ENCODE data around the gene OR51S1. TPM values are rescaled to one million over a fixed set of nuclear protein-coding genes. Genes with fewer than 3 reads are reported as not detected.
"Not testable (repeated sequence)": the region's sequence is repeated elsewhere in the genome, so short reads cannot be mapped to it uniquely, and the experiment has no call there.

Gene OR51S1
- total and polyA plus RNA-seq, 7 donors, result not detected

DNA sequence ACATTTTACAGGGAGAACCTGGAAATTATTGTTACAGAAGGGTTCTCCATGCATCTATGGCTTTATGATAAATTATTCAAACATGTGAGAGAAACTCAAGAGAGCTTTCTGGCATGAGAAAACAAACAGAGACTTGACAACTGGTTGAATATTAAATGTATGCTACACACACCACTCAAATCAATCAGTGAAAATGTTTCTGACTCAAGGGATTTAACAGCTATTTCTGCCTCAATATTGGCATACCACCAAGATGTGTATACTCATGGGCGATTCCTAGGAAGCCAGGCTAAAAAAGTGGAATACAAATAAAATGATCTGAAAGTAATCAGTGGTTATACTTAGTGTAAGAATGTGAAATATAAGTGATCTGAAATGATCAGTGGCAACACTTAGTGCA, 16.8 kb upstream of the OR51S1 start:
- H3K27me3 ChIP-seq (ENCODE audit: insufficient read depth in 3 of 3, low read length in 2 of 3), result no peaks in the 10 kb centered on the region
- intact Hi-C loops (cut with DNase I), result no loop called here
- ATAC-seq, result no peak
- WGBS, 3 donors, result 19 to 36% (median 25%) methylated on average over 1 of the region's 1 CpG
- no peak for DNase-seq
- TF ChIP-seq, protein P1, sequence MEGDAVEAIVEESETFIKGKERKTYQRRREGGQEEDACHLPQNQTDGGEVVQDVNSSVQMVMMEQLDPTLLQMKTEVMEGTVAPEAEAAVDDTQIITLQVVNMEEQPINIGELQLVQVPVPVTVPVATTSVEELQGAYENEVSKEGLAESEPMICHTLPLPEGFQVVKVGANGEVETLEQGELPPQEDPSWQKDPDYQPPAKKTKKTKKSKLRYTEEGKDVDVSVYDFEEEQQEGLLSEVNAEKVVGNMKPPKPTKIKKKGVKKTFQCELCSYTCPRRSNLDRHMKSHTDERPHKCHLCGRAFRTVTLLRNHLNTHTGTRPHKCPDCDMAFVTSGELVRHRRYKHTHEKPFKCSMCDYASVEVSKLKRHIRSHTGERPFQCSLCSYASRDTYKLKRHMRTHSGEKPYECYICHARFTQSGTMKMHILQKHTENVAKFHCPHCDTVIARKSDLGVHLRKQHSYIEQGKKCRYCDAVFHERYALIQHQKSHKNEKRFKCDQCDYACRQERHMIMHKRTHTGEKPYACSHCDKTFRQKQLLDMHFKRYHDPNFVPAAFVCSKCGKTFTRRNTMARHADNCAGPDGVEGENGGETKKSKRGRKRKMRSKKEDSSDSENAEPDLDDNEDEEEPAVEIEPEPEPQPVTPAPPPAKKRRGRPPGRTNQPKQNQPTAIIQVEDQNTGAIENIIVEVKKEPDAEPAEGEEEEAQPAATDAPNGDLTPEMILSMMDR (IDR thresholded peaks at IDR 0.05), result no peak
- no peak overlapping the region for H3K4me3 ChIP-seq
- H3K27ac ChIP-seq, result no peak overlapping the region
- no peaks in the 10 kb centered on the region for H3K4me1 ChIP-seq
- no peaks in the 10 kb centered on the region for H3K36me3 ChIP-seq (ENCODE audit: insufficient read depth in 1 of 2, low read depth in 1 of 2)
- H3K9me3 ChIP-seq, result no peaks in the 10 kb centered on the region

DNA sequence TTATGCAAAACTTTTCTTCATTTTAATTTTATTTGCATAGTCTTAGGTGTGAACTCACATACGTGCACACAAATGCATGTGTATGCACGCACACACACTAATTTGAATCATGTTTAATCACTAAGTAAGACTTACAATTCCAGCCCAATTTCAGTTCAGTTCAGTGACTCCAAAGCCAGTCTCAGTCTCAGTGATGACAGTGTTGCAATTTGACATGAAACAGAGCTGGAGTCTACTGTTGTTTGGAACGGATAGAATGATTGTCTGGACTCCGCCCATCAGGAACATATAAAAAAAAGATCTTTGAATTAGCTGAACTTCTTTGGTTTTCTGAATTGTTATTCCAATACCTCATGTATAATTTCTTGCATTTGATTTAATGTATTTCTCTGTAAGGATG, 14.9 kb upstream of the OR51S1 start:
- 78 to 84% (median 78%) methylated on average over 4 of the region's 4 CpGs for WGBS, 3 donors
- no peak for ATAC-seq
- intact Hi-C loops (cut with DNase I), result no loop called here

DNA sequence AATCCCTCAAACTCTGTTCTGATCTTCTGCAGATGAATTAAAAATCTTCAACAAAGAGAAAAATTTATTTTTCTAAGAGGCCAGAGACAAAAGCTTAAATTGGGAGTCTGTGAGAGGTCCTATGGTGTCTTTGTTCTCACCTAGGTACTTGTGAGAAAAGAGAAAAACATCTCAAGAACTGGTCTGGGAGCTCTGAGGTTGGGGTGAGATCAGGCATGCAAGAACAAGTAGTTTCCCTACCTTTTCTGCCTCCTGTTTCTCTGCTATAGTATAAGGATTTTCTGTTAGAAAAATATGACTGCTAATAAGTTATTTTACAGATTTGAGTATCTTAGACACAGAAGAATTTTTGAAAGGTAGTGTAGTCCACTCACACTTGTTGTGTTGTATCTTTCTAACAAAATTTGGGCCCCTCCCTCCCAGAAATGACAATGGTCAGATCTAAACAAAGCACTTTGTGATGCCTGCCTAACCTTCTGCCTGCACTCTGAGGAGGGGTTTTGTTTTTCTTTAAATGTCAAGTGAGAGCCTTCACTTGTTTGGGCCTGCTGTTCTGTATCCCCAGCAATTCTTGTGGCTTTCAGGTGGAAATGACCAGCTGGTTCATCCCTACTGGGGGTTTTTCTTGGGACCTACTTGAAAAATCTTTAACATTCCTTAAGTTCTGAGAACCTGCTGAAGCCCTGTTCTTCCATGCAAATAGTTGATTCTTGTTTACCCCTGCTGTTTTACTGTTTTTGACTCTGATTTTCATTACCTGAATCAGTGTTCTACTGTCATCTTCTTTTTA, 13.6 kb upstream of the OR51S1 start:
- intact Hi-C loops (cut with DNase I), result no loop called here

More for the DNA sequence above, 14.9 kb upstream of the OR51S1 start:
- Histone ChIP-seq H3K4me3 (no peak overlapping the region), H3K9me3 (no peaks in the 10 kb centered on the region), H3K27ac (no peak overlapping the region), H3K27me3 (ENCODE audit: insufficient read depth in 3 of 3, low read length in 2 of 3) (no peaks in the 10 kb centered on the region), H3K4me1 (no peaks in the 10 kb centered on the region), H3K36me3 (ENCODE audit: insufficient read depth in 1 of 2, low read depth in 1 of 2) (no peaks in the 10 kb centered on the region)
- TF ChIP-seq, protein P1 (IDR thresholded peaks at IDR 0.05), result no peak
- DNase-seq, result no peak

DNA sequence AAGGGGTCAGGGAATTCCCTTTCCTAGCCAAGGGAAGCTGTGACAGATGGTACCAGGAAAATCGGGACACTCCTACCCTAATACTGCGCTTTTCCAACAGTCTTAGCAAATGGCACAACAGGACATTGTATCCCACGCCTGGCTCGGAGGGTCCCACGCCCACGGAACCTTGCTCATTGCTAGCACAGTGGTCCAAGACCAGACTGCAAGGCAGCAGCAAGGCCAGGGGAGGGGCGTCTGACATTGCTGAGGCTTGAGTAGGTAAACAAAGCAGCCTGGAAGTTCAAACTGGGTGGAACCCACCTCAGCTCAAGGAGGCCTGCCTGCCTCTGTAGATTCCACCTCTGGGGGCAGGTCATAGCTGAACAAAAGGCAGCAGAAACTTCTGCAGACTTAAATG, 5.3 kb upstream of the OR51S1 start:
- H3K27ac ChIP-seq; H3K4me3 ChIP-seq; ATAC-seq; H3K27me3 ChIP-seq (ENCODE audit: insufficient read depth in 3 of 3, low read length in 2 of 3); DNase-seq; H3K9me3 ChIP-seq; H3K36me3 ChIP-seq (ENCODE audit: insufficient read depth in 1 of 2, low read depth in 1 of 2); intact Hi-C loops (cut with DNase I); H3K4me1 ChIP-seq: not testable (repeated sequence)
- 89 to 92% (median 91%) methylated on average over 7 of the region's 7 CpGs for WGBS, 3 donors

More for the DNA sequence above, 13.6 kb upstream of the OR51S1 start:
- Histone ChIP-seq H3K9me3 (no peaks in the 10 kb centered on the region), H3K27ac (no peak overlapping the region), H3K36me3 (ENCODE audit: insufficient read depth in 1 of 2, low read depth in 1 of 2) (no peaks in the 10 kb centered on the region), H3K4me3 (no peak overlapping the region), H3K27me3 (ENCODE audit: insufficient read depth in 3 of 3, low read length in 2 of 3) (no peaks in the 10 kb centered on the region), H3K4me1 (no peaks in the 10 kb centered on the region)
- ATAC-seq (no peak), DNase-seq (no peak)
- TF ChIP-seq, protein P1 (IDR thresholded peaks at IDR 0.05), result no peak

DNA sequence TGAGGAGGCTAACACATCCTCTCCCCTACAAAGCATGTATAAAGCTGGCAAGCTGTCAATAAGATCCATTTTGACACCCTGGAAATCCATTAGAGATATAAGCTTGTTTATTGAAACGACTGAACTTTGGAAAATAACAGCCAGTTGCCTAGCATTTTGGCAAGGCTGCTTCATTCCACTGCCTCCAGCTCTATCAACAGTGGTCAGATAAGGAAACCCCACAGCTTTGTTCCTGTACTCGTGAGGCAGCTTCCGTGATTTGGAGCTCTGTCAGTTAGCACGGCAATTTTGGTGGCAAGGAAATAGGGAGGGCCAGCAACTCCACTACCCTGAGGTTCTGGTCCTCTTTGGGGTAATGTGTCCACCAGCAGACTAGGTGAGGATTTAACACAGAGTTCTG, 2.0 kb upstream of the OR51S1 start:
- Histone ChIP-seq H3K27me3 (ENCODE audit: insufficient read depth in 3 of 3, low read length in 2 of 3) (no peaks in the 10 kb centered on the region), H3K4me3 (no peak overlapping the region), H3K27ac (no peak overlapping the region), H3K36me3 (ENCODE audit: insufficient read depth in 1 of 2, low read depth in 1 of 2) (no peaks in the 10 kb centered on the region), H3K4me1 (no peaks in the 10 kb centered on the region), H3K9me3 (no peaks in the 10 kb centered on the region)
- ATAC-seq (no peak), DNase-seq (no peak)
- 23 to 32% (median 28%) methylated on average over 4 of the region's 4 CpGs for WGBS, 3 donors
- intact Hi-C loops (cut with DNase I), result no loop called here
- TF ChIP-seq, protein P1 (IDR thresholded peaks at IDR 0.05), result no peak
